HS-27A (cell line): Measurements from ENCODE around the gene TRIM33.
"Not testable (repeated sequence)": the region's sequence is repeated elsewhere in the genome, so short reads cannot be mapped to it uniquely, and the experiment has no call there.

Experiments used
- DNase-seq: peaks from one replicate; pipeline ENCODE4 v3.0.0-alpha.2; 2012; ENCODE audit warnings: low read depth, missing footprints

Gene TRIM33

DNA sequence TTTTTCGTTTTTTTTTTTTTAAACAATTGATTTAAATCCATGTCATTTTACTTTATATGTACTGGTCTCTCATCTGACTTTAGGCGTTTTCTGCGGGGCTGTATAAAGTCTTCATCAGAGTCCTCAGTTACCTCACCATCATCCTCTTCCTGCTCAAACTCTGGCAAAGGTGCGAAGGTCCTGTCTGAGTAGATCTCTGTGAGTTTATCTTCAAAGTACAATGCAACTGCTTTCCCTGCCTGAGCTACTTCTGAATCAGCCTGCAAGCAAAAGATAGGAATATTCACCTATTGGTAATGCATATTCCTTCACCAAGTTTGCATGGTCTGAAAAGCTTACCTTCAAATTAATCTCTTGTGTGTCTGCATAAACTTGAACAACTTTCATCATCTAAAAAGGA lies 113.4 kb downstream of the TRIM33 start:
- no peak for DNase-seq

DNA sequence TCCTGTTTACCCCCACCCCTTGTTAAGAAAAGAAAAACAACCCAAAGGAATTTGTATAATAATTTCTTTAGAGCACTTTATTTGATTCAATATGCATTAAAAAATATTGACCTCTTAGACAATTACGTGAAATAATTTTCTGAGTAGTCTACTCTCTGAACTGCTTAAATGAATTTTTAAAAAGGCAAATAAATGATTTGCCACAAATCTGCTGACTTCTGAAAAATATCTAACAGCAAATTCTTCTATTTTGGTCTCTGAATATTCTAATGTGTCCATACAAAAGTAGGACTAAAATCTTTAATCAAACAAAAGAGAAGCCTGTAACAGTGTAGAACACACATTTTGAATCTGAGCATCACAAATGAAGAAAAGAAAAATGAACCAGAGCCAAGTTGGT lies 115.1 kb downstream of the TRIM33 start:
- DNase-seq = no peak

DNA sequence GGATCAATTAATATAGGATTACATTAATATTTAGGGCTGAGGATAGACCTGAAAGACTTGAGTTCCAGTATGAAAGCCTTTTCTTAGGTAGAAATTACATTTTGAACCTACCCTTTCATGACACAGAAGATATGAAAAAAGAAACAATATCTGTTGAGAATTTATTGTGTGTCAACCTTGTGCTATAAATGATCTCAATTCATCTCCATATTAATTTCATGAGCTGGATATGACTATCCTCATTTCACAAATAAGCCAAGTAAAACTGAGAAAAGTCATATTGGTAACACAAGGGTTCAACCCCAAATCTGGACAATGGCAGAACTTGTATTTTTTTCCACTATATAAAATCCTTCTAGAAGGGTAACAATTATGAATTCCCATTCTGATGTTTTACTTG lies 120.0 kb downstream of the TRIM33 start:
- DNase-seq = no peak

DNA sequence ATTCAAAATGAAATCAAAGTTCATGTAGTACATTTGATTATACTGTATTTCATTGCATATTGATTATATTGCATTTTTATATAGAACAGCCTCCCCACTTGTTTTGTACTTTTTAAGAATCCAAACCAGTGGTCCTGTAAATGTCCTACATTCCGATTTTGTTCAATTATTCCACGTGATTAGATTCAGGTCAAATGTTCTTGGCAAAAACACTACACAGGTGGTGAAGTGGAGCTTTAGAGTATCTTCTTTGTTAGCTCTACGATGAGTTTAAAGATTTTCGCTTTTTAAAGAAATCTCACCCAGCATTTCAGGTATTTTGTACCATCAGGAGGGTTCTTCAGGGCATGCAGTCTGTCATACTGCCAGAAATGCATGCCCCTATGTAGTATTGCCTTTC lies 120.6 kb downstream of the TRIM33 start:
- no peak for DNase-seq

DNA sequence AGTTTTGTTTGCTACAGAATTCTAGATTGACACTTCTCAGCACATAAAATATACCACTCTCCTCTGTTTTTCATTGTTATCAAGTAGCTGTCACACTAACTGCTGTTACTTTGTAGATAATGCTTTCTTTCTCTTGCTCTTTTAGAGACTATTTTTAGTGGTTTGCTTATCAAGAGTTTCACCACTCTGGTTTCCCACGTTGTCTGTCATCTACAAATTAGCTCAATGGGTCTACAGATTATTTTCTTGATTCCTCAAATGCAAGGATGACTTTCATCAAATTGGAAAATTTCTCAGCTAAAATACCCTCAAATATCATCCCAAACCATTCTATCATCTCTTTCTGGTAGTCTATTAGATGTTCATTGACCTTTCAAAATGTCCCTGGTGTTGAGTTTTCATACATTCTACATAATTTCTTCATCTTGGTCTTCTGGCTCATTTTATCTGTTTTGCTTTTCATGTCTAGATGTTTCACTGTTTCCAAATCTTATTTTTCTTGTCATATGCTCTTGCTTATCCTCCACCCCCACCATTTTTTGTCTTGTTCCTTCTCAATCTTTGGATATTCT lies 122.5 kb downstream of the TRIM33 start:
- no peak for DNase-seq

DNA sequence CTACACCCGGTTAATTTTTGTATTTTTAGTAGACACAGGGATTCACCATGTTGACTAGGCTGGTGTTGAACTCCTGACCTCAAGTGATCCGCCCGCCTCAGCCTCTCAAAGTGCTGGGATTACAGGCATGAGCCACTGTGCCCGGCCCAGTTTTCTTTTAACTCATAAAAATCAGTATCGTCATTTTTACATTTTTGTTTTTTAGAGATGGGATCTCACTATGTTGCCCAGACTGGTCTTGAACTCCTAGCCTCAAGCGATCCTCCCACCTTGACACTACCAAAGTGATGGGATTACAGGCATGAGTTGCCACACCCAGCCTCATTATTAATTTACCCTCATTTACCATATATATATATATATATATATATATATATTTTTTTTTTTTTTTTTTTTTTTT lies 123.4 kb downstream of the TRIM33 start:
- not testable (repeated sequence) for DNase-seq

GRCh38 chr1:114387010-114387360 lies 124.0 kb downstream of the TRIM33 start:
- DNase-seq = no peak

DNA sequence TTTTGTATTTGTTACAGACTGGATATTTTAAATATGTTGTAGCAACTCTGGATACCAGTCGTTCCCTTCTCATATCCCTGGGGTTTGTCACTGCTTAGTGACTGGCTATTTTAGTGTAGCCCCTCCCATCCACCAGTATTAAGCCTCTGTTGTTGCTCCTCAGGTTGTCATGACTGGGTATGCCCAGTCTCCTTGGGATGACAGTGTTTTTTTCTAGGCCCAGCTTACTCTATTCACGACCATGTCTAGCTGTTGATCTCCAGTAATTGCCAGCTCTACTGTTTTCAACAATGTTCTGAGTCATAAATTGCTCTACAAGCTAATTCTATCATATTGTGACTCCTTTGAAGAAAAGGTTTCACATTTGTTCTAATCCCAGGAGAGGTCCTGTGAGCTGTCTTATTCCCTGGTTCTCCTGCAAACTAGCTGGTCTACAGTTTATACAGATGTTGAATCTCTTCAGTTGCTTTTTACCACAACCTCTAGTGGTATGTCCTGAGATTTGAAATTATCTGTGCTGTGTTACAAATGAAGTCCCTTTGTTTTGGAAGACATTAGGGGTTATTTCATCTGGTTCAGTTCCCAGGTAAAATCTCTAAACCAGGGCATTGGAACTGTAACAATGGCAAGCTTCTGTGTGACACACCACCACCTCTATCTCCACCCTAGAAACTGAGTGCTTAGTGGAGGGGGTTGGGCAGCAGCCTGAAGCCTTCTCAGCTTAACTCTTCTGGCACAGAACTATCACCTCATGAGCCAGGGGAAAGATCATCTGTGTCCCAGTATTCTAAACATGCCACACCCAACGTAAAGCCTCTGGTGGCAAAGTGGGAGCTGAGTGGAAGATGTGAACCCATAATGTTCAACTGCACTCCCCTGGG lies 124.6 kb downstream of the TRIM33 start:
- DNase-seq = no peak

DNA sequence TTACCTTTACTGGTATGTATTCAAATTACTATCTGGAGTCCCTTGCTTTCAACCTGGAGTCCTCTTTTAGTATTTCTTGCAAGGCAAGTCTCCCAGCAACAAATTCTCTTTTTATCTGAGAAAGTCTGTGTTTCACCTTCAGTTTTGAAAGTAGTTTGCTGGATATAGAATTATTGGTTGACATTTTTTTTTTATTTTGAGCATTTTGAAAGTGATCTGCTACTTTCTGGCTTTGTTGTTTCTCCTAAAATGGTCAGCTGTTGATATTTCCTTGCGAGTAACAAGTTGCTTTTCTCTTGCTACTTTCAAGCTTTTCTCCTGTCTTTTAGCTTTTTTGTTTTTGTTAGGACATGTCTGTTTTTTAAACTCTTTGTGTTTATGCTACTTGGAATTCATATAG lies 126.1 kb downstream of the TRIM33 start:
- DNase-seq = no peak

DNA sequence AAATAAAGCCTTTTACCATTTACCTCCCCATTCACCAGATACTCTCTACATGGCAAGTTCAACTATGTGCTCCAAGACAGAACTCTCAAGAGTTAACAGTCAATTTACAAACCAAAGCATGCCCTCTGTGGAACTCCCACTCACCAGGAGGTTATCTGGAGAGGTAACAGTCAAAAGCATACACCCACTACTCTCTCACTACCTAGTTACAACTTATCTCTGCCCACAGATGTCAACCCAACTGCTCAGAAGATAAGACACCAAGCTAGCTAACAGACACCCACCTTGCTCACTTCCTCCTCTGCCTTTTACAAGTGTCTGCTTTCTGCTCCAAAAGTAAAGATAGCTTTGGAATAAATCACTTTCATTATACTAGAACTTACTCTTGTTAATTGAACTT lies 131.0 kb downstream of the TRIM33 start:
- DNase-seq = no peak

GRCh38 chr1:114379358-114379757 lies 131.6 kb downstream of the TRIM33 start:
- DNase-seq = no peak

GRCh38 chr1:114377356-114377755 lies 133.6 kb downstream of the TRIM33 start:
- no peak for DNase-seq

DNA sequence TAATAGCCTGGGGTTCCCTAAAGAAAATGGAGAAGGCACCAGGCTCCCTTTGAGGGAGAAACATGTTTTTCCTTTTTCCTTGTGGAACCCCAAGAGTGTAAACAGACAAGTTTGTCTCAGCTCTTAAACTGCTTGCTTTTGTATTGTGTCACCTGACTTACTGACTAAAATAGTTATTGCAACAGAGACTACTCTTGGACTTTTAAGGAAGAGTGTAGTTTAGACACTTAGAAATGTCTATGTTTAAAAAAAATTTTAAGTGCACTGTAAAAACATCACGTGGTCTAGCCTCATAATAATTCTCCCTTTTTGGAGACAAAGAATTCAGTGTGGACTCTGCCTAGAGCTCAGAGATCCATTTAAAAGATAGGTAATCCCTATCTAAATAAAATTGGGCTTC lies 141.1 kb downstream of the TRIM33 start:
- no peak for DNase-seq

- not testable (repeated sequence) for DNase-seq
Observed at GRCh38 chr1:114369266-114369919, 141.6 kb downstream of the TRIM33 start.

DNA sequence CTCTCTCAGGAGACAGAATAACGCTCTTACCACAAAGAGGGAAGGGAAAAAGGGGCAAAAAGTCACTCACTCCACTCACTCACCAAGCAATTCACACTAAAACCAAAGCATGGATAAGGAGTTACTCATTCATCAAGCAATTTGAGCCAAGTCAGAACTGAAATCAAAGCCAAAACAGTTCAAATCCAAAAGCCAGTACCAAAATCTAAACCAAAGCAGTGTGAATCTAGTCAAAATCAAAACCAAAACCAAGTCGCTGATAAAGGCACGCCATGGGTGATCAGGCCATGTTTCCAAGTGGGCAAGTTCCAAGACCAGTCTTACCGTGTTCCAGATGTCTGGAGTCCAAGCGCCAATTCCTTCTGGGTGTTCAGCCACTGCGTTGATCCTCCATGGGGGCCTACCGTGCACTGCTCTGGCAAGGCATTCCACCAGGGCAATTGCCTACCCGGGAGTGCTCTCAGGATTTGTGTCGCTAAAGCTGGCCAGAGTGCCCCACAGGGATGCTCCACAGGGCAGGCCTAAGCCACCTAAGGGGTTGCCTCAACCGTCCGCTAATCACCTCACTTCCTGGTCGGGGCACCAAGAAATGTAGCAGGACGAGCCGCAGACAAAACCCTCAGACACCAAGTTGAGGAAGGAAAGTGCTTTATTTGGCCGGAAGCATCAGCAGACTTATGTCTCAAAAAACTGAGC lies 142.3 kb downstream of the TRIM33 start:
- no peak for DNase-seq

GRCh38 chr1:114367810-114368209 lies 143.2 kb downstream of the TRIM33 start:
- DNase-seq = no peak

- DNase-seq = not testable (repeated sequence)
Observed at GRCh38 chr1:114363230-114363629, 147.8 kb downstream of the TRIM33 start.

DNA sequence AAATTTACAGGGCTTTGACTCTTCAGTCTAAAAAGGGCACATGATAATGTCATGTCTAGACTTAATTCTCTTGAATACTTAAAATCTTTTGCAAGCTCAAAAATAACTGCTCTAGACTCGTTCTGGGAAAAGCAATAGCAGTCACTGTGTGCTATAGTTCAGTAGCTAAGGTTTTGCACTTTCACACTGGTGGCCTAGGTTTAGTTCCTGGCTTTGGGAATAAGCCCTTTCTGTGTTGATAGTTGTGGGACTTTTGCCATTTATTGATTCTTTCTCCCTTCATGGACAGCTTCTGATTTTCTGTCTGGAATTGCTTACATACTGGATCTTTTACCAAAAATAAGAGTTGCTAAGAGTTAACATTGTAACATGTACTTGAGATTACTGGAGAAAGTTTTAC lies 151.2 kb downstream of the TRIM33 start:
- DNase-seq = no peak

DNA sequence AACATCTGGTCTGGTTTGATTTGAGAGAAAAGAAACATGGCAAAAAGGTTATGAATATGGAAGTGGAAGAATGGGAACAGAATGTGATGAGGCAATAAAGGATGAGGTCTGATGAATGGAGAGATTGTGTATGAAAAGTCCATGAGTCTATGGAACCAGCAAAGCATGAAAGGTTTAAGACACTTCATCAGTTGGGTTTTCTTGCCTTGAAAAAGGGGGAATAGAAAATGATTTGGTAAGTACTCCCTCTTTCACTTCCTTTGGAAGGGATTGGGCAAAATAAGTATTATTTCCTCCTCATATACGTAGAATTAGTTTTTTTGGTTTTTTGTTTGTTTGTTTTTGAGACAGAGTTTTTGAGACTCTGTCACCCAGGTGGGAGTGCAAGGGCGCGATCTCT lies 155.8 kb downstream of the TRIM33 start:
- DNase-seq = no peak

GRCh38 chr1:114353262-114353661 lies 157.7 kb downstream of the TRIM33 start:
- DNase-seq = no peak

GRCh38 chr1:114352797-114353196 lies 158.2 kb downstream of the TRIM33 start:
- no peak for DNase-seq

GRCh38 chr1:114350731-114351445 lies 160.1 kb downstream of the TRIM33 start:
- no peak for DNase-seq
